Parietal lobe (tissue), 2 donors: ENCODE measurements around the gene DMAC2. TPM values are rescaled to one million over a fixed set of nuclear protein-coding genes. Genes with fewer than 3 reads are reported as not detected.

Source experiments
- small RNA-seq: library from RNA; depleted of rRNA; stranded (forward); fragments of <200 nt; gene quantifications from one replicate; pipeline ENCODE3, GENCODE V24; 2014; ENCODE audit warnings: low replicate concordance
- total RNA-seq: library from RNA; depleted of rRNA; stranded (reverse); fragments of >200 nt; gene quantifications from one replicate; pipeline ENCODE4 v1.2.3, GENCODE V29; 2014

The DMAC2 gene
- total RNA-seq: 15.7 TPM

GRCh38 chr19:41439441-41440222 lies at the start of gene DMAC2:
Gene DMAC2 (minus strand): TSS chr19:41439912. CDS start chr19:41439899, 13 bp downstream.

GRCh38 chr19:41442473-41443355 lies 3.0 kb upstream of the DMAC2 start, which contains the start of gene ERICH4:
Gene ERICH4 (plus strand): TSS chr19:41443156. CDS start chr19:41443170, 14 bp downstream.

DNA sequence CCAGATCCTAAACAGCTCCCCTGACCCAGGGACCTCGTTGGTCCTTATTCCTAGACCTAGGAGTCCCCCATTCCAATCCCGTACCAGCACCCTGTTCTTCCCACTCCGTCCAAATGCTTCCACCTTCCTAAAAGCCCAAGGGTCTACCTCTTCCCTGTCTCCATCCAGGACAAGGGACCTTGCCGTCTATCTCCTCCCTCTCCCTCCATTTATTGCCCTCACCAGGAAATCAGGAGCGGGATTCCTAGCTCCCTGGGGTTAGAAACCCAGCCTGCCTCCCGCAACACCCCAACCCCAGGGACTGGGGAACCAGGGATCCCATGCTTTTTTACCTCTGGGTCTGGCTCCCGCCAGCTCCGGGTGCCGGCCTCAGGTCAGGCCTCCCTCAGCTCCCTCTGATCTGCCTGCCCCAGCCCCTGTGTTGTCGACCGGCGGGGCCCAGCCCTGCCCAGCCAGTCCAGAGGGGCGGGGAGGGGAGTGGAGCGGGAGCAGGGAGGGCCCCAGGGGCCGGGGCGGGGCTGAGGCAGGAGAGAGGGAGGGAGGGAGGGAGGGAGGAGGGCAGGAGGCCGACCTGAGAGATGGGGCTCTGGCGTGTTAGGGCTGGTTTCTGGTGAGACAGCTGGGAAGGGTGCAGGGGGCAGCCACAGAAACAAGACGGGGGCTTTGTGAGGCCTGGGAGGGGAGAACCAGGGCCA lies 12.6 kb downstream of the DMAC2 start, which contains the start of gene B3GNT8:
Gene B3GNT8, minus strand, starts transcription at position 423 of the 695 bp plus-strand sequence. CDS start 596 bp downstream, outside the sequence.

DNA sequence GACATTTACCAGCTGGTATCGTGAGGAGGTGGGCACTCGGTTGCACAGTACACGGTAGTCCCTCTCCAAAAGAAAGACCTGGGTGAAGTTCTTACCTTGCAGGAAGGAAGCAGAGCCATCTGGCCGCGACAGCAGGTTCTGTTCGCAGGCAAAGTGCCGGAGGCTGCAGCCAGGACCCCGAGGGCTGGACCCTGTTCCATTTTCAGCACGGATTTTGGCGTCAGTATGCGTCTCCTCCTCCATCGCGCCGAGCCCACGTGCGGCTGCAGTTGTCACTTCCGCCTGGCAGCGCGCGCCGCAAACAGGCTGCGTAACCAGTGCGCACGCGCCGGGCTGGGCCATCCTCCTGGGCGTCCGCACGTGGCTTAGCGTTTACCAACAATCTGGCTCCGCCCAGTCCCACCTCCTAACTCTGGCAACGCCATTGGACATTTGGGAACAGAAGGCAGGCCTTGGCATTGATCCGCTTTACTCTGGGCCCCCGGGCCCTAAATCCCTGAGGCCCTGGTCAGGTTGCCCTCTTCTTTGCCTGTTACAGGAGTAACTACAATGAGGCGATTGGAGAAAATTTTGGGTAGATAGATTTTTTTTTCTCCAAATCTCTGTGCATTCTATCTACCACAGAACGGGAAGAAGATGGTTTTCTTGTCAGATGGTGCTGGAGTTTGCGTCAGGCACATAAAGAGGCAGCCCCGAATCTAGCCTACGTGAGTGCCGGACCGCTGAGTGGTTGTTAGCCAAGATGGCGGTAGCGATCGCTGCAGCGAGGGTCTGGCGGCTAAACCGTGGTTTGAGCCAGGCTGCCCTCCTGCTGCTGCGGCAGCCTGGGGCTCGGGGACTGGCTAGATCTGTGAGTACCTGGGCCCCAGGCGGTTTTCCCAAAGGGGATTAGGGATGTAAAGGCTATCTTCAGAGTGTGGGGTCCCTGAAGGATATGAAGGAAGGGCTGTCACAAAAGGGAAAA lies 42.3 kb downstream of the DMAC2 start, which contains the start of the genes BCKDHA and EXOSC5:
Gene BCKDHA, plus strand, starts transcription at position 733 of the 964 bp plus-strand sequence. Its CDS starts 10 bp downstream, at position 743.
Gene EXOSC5, minus strand, starts transcription at position 274 of the 964 bp plus-strand sequence. Its CDS starts 31 bp downstream, at position 243.

Small RNA genes within 50 kb of the gene (small RNA-seq; reads per million reads assigned to genes)
- not detected for gene RF00017

Other genes with a start within 250 kb of the DMAC2 start
- gene CYP2S1, start 246.7 kb downstream of the DMAC2 start, total RNA-seq: not detected
- gene AXL, start 220.7 kb downstream of the DMAC2 start, total RNA-seq: 7.5 TPM
- 128 TPM for gene HNRNPUL1, start 175.5 kb downstream of the DMAC2 start, total RNA-seq
- 11.0 TPM for gene CCDC97, start 129.7 kb downstream of the DMAC2 start, total RNA-seq
- 1.6 TPM for gene TGFB1, start 86.0 kb downstream of the DMAC2 start, total RNA-seq
- 4.7 TPM for gene B9D2, start 75.8 kb downstream of the DMAC2 start, total RNA-seq
- 9.7 TPM for gene TMEM91, start 63.4 kb downstream of the DMAC2 start, total RNA-seq
- gene EXOSC5, start 42.6 kb downstream of the DMAC2 start, total RNA-seq: 16.3 TPM
- 42.3 TPM for gene BCKDHA, start 42.1 kb downstream of the DMAC2 start, total RNA-seq
- not detected for gene B3GNT8, start 12.5 kb downstream of the DMAC2 start, total RNA-seq
- gene ERICH4, start 3.2 kb upstream of the DMAC2 start, total RNA-seq: not detected
- gene CEACAM21, start 136.3 kb upstream of the DMAC2 start, total RNA-seq: 1.3 TPM
- gene CEACAM4, start 187.2 kb upstream of the DMAC2 start, total RNA-seq: not detected
- not detected for gene CEACAM7, start 248.4 kb upstream of the DMAC2 start, total RNA-seq